NCI-H345 (cell line): ENCODE data around the gene TOR2A.

Experiments used
- DNase-seq: peaks from one replicate; lab custom pipeline; 2025; lab: John Stamatoyannopoulos, UW

TOR2A gene

DNA sequence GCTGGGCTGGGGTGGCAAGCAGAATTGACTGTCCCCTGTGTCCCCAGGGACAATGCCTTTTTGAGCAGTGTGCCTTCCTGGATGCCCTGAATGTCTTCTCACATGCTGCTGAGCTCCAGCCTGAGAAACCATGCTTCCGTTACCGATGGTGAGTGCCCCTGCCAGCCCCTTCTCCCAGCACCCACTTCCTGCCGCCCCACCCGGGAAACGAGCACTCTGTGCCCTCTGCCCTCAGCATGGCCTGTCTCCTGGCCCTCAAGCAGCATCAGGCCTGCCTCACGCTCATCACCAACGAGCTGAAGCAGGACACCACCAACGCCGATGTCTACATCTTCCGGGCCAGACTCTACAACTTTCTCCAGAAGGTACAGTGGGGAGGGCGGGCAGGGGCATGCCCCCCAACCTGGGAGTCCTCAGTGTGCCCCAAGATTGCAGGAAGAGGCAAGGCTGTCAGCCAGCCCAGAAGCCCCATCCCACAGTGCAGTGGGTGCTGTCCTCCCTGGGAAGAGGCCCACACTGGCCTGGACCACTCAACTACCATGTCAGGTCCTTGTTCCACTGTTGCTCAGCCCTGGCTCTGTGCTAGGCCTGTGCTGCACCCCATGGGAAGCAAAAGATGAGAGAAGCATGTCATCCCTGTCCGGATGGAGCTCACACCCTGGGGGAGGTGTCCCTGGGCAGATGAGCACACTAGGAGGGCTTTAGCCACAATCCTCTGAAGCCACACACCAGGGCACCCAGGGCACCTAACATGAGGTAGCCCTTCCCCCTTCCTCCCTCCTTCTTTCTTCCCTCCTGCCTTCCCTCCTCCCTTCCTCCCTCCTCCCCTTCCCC lies 14.8 kb downstream of the TOR2A start:
- DNase-seq = no peak

DNA sequence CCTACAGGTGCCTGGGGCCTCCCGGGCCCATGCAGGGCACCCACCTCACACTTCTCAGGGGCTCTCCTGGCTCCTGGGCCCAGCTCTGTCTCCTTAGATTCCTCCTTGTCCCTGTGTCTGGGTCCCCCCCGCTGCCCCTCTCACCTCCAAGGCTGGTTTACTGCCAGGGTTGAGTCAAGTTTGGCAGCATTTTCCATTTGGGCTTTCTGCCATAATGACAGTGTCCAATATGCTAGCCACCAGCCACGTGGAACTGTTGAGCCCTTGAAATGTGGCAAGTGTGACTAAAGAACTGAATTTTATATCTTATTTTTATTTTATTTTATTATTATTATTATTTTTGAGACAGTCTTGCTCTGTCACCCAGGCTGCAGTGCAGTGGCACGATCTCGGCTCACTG lies 17.3 kb downstream of the TOR2A start:
- DNase-seq = no peak

DNA sequence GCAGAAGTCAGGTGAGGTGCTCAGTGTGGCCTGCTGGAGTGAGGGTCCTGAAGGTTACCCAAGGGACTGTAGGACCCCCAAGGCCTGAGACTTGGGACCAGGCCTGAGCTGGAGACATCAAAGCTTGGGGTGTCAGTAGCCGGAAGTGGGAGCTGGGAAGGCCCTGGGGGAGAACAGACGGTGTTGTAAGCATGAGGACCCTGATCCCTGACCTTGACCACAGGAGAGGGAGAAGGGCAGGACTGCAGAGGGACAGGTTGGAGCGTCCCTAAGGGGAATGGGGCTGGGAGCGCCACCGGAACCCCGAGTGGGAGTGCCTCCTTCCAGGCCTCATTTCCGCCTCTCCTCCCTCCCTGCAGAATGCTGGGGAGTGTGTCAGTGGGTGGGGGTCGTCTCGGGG lies 18.7 kb downstream of the TOR2A start:
- no peak for DNase-seq

DNA sequence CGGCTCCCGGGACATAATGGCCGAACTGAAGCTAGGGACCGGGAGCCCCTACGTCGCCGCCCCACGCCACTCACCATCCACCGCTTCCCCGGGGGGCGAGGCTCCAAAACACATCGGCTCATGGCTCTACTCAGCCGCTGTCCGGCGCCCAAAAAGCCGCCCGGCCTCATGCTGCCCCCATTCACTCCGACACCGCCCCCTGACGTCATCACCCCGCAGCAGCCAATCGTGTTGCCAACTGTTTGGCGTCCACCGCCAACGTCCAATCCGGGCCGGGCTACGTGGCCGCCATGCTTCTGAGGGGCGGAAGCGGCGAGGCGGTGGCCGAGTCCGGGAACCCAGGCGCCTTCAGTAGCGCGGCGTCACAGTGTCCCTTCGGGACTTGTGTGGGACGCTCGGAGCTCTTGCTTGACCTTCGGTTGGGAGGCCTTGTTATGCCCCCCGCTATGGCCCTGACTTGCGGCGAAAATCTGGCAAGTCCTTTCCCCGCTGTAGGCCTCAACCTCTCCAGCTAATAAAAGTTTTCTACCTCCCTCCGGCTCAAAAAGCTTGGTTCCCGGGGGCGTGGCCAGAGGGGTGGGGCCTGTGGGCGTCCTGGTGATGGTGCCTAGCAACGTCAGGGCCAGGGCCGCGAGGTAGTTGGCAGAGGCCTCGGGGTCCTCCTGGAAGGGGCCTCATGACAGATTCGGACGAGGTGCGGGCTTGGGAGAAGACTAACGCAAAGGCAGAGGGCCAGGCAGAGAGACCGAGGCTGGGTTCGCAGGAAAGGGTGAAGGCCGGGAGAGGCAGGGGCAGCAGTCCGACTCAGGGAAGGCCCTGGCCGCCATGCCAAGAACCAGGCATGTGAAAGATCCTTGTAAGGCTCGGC lies 19.4 kb downstream of the TOR2A start, which contains the start of the genes PTRH1 and TTC16:
PTRH1 (minus strand) TSS at position 194 of the 868 bp plus-strand sequence; CDS start at position 170, 24 bp downstream.
TTC16 (plus strand) TSS at position 610 of the 868 bp plus-strand sequence; CDS start at position 677, 67 bp downstream.
- peak; percentile 95 for DNase-seq

DNA sequence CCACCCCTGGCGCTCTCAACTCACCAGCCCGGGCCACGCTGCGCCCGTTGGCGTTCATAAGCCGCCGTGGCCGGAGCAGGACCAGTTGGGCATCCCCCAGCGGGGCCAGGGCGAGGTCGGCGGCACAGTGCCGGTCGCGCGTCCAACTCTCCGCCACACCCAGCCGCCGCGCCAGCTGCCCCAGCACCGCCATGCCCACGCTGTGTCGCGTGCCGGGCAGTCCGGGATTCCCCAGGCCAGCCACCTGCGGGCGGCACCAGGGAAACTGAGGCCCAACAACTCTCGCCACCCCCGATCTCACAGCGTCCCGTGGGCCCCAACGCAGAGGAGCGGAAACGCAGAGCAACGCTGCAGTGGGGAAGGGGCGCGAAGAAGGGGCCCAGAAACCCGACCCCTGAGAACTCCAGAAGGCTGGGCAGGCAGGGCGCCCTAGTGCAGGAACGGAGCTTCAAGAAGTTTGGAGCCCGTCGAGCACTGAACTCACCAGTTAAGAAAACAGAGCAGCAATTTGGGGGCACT lies 20.1 kb downstream of the TOR2A start:
- DNase-seq = no peak

DNA sequence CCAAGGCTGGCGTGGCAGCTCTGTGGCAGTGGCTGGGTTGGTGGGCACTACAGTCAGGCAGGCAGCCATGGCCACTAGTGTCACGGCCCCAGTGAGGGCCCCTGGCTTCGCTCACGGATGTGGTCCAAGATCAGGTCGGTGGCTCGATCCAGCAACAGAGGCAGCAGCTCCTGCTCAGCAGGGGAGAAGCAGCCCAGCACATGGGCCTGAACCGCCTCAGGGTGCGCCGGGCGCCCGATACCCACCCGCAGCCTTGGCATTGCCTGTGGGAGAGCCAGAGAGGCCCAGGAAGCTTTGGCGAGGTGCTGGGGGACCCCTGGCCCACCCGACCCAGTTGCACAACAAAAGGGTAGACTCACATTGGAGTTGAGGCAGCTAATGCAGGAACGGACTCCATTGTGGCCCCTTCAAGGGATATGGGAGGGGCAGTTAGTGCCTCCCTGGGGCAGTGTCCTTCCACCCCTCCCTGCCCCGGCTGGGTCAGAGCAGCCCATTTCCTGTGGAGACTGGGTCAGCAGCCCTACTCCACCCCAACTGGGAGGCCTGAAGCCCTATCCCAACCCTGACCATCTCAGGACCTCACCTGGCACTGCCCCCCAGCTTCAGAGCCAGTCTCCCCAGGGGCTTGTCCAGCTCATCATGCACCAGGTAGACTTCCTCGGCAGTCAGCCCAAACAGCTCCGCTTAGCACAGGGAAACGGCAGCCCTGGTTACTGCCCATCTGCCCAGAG lies 20.9 kb downstream of the TOR2A start:
- no peak for DNase-seq

DNA sequence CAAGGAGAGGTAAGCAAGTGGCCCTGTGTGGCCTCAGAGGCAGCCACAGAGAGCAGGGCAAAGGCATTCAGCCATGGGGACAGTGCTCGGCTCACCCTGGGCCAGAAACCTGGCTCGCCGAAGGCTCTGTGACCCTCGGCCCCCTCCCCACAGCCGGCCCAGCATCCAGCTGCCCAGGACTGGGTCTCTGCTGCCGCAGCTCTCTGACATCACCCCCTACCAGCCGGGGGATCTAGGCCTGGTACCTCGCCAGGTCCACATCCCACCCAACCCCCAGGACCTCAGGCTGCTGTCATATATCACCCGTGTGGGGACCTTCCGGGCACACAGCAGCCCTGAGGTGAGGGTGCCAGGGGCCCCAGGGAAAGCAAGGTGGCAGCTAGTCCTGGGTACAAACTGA lies 22.2 kb downstream of the TOR2A start:
- DNase-seq = no peak

DNA sequence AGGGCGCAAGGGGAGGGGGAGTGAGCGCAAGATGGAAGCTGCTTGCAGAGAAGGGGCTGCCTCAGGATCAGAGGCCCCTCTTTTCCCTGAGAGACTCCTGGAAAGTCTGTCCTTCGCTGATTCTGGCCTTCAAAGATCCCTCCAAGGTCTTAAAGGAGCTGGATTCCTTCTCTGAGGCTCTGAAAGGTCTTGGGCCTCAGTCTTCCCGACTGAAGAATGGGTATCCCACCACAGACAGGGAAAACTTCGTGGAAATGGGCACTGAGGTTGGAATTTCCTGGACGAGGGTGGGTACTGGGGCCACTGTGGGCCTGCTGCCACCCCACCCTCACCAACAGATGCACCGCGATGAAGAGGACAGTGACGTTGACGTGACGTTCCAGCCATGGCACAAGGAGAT lies 22.7 kb downstream of the TOR2A start:
- DNase-seq = no peak

DNA sequence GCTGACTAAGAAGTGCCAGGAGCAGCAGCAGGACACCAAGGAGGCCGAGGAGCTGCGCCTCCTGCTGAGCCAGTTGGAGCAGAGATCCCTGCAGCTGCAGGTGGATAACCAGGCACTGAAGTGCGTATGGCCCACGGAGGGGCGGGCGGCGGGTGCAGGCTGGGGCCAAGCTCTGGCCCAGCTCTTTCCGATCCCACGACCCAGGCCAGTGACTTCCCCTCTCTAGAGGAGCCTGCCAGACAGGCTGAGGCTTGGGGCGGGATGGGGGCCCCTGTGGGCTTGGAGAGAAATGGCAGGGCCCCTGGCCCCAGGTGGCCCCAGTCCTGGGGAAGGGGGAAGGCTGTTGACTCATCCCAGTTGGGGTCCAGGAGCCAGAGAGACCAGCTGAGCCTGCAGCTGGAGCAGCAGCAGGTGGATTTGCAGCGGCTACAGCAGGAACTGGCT lies 23.2 kb downstream of the TOR2A start:
- peak; percentile 76 for DNase-seq

DNA sequence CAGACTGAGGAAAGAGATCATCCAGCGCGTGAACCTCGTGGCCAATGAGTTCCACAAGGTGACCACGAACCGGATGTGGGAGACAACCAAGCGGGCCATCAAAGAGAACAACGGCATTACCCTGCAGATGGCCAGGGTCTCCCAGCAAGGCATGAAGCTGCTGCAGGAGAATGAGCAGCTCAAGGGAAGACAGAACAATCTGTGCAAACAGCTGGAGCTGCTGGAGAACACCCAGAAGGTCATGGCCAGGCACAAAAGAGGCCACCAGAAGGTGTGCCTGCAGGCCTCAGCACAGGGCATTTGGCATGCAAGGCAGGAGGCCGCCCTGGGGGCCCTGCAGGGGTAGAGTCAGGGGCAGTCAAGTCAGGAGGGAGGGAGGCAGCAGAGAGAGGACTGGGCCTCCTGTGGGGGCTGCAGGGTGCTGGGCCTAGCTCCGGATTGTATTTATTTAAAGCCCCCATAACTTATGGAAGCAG lies 23.8 kb downstream of the TOR2A start:
- DNase-seq = no peak

DNA sequence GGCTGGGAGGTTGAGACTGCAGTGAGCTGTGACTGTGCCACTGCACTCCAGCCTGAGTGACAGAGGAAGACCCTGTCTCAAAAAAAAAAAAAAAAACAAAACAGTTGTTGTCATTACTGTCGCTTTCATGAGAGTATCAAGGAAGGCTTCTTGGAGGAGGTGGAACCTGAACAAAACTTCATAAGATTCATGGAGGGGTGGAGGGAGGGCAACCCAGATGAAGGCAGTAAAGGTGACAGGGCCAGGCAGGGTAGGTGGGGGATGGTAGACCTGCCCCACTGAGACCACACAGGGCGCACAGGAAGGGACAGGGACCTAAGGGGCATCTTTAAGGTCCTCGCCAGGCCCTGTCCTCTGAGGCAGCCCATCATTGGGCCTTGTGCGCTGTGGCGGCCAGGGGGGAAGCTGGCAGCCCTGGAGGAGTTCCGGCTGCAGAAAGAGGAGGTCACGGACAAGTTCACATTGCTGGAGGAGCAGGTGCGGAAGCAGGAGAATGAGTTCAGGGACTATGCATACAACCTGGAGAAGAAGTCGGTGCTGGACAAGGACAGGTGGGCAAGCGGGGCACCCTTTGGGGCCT lies 24.8 kb downstream of the TOR2A start:
- no peak for DNase-seq

DNA sequence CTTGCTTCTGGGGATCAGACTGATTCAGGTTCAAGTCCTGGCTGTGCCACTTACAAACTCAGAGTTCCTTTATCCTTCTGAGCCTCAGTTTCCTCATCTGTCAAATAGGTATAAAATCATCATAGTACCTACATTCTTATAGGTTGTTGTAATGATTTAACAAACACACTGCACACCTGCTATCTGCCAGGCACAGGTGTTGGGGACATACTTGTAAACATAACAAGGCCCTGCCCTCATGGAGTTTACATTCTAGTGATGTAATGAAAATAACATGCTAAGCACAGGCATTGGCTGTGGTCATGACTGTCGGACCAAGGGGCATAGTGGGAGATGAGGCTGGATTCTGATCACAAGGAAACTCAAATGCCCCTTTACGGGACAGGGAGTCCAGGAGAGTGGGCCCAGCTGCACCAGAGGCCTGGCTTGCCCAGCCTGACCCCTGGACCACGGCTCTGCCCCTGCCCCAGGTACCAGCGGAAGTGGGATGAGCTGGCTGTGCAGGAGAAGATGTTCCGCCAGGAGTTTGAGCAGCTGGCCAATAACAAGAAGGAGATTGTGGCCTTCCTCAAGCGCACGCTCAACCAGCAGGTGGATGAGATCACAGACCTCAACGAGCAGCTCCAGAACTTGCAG lies 26.0 kb downstream of the TOR2A start:
- no peak for DNase-seq

DNA sequence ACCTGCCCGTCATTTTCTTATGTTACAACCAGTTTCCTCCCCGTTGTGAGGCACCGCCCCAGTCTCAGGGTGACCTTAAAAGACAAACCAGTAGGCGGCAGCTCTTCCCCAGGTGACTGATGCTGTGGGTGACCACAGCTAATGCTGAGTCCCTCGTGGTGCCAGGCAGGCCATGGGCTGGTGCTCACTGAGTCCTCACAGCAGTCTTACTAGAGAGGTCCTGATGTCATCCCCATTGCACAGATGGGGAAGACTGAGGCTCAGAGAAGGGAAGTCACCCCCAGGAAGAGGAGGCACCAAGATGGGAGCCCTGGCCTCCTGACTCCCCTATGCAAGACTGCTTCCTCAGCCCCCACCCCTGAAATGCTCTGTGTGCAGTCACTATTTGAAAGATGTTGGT lies 27.3 kb downstream of the TOR2A start:
- no peak for DNase-seq

DNA sequence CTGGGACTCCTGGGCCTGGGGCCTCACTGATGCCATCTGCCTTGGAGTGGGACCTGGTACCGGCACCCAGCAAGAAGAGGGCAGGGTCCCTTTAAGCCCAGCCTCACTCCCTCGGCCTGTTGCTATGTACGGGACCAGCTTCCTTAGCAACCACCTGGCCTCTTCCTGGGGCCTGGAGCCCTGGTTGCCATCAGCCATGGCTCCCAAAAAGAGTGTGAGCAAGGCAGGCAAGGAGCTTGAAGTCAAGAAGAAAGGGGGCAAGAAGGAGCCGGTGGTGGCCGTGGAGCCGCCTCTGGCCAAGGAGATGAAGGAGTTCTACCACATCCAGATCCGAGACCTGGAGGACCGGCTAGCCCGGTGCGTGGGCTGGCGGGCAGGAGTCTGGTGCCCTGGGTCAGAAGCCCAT lies 28.3 kb downstream of the TOR2A start, which contains the start of gene CFAP157:
CFAP157 (plus strand) TSS at position 153 of the 406 bp plus-strand sequence; CDS start at position 197, 44 bp downstream.
- peak; percentile 29 for DNase-seq

DNA sequence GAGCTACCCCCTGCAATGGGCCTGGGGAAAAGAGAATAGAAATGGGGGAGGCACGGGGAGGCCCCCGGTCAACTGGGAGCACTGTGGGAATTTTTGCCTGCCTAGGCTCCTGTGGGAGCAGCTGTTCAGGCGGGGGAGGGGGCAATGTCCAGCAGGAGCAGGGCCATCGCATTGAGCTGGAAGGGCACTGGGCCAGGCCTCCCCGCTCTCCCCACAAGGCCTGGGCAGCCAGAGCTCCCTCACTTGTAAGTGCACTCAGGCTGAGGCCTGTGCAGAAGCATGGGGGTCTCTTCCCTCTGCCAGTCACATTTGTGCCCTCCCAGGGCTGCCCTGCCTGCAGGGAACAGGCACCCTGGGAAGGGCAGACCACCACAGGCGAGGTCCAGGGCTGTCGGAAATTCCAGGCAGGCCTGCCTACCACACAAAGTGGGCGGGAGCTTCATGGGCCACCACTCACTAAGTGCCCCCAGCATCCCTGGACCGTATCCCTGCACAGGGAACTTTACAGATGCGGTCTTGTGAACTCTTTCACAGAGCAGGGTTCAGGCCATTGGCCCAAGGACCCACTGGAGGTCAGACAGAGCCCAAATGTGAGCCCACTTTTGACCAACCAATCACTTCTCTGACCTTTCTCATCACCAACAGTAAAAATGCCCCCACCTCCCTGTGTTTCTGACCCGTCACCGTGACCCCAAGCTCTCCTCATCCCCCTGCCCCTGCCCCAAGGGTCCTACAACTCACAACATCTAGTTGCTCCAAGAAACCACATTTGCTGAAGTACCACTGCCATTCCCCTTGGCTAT lies 29.3 kb downstream of the TOR2A start:
- DNase-seq = no peak

DNA sequence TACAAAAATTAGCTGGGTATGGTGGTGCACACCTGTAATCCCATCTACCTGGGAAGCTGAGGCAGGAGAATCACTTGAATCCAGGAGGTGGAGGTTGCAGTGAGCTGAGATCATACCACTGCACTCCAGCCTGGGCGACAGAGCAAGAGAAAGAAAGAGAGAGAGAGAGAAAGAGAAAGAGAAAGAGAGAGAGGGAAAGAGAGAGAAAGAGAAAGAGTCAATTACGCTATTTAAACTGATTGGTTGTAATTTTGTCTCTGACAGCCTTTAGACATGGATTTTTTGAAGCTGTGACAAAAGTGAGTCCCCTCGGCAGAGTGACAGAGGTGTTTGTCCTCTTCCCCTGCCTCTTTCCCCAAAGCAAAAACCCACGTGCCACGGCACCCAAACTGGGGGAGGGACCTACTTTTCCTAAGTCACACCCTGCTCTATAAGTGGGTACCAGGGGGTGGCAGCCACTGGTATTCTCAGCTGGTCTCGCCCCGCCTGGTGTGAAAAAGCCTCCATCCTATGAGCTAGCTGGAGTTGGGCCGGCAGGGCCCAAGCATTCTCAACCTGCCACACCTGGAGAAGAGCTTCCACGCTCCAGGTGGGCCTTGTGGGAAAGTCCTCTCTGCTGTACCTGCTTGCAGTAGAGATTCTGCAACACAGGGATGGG lies 31.7 kb downstream of the TOR2A start:
- no peak for DNase-seq

DNA sequence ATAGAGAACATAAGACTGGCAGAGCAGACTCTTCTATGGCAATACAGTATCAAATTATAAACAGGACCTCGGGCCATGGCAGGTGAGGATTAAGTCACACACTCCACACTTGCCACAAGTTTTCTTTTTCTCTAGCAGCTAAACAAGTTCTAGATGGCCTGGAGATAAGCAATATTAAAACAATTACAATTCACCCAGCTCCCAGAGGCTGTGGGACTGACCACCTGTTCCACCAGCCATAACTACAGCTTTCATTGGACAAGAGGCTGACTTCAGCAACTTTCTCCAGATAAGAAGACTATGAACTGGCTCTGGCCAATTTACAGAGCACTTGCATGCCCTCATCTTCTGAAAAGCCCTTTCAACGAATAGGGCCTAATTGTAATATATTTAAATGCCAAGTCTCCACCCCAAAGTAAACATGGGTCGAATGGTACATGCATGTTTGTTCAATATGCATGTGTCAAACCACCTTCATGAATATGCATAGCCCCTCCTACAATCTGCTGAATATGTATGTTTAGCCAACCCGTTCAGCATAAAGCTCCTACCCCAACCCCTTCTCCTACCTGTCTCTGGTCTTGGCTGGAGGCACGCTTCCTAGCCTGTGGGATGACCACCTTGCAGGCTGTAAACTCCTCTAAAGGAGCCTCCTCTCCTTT lies 34.4 kb downstream of the TOR2A start:
- DNase-seq = no peak

DNA sequence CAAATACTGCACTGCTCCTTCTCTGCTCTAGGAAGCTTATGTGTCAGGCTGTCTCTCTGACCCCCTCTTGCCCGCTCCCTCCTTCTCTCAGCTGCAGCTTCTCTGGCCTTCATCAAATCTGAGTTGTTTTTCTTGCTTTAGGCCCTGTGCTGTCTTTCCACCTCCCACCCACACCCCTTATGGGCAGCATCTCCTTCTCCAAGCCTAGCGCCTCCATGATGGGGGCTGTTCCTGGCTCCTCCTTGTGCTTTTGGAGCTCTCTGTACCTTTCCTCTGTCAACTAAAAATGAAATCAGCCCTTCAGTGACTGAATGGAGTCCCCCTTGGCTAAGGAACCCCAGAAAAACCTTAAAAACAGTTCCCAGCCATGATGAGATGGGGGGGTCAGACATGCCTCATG lies 35.0 kb downstream of the TOR2A start:
- no peak for DNase-seq
